K562 (cell line): ENCODE data around the gene KIF18B. TPM values are rescaled to one million over a fixed set of nuclear protein-coding genes. Genes with fewer than 3 reads are reported as not detected.

Experiments used
- CHCHD3 ChIP-seq: fragments of 250-450 bp; sonication (Bioruptor Pico); IDR thresholded peaks from 2 replicates; pipeline ENCODE4 v2.1.2; 2022; ENCODE audit warnings: mild to moderate bottlenecking
- DMBX1 ChIP-seq: fragments of 250-450 bp; sonication (Bioruptor Pico); IDR thresholded peaks from 2 replicates; pipeline ENCODE4 v1.8.0; 2022; ENCODE audit warnings: inconsistent platforms, mild to moderate bottlenecking, moderate library complexity, borderline replicate concordance
- E2F1 ChIP-seq: sonication (generic); formaldehyde crosslinking; IDR thresholded peaks from 2 replicates; pipeline ENCODE4 v1.8.1; 2023; ENCODE audit warnings: mild to moderate bottlenecking, missing genetic modification reagents, moderate library complexity
- ELK1 ChIP-seq: sonication (generic); formaldehyde crosslinking; IDR thresholded peaks from 2 replicates; pipeline ENCODE4 v1.8.1; 2022; ENCODE audit warnings: missing genetic modification reagents
- FOXA3 ChIP-seq, 2 experiments: fragments of 450-650 bp in 1 of 2; sonication (generic) in 1 of 2; formaldehyde crosslinking; IDR thresholded peaks in 1 of 2; conservative IDR thresholded peaks in 1 of 2; 2 replicates each; pipeline versions ENCODE4 v1.4.0 to v1.8.0; 2020 to 2022; ENCODE audit warnings: mild to moderate bottlenecking in 2 of 2, missing genetic modification reagents in 1 of 2
- GATA2 ChIP-seq: sonication (generic); formaldehyde crosslinking; IDR thresholded peaks from 2 replicates; pipeline ENCODE4 v1.4.0; 2020; ENCODE audit warnings: mild to moderate bottlenecking, missing genetic modification reagents
- GATAD2A ChIP-seq: fragments of 450-650 bp; IDR thresholded peaks from 2 replicates; pipeline ENCODE4 v1.6.1; 2017
- HBP1 ChIP-seq: fragments of 450-650 bp; formaldehyde crosslinking; IDR thresholded peaks from 2 replicates; pipeline ENCODE4 v1.4.0; 2022; ENCODE audit warnings: missing genetic modification characterization
- NCOA1 ChIP-seq: fragments of 450-650 bp; IDR thresholded peaks from 2 replicates; pipeline ENCODE4 v1.6.1; 2016; ENCODE audit warnings: low read depth
- NFIC ChIP-seq: fragments of 450-650 bp; IDR thresholded peaks from 2 replicates; pipeline ENCODE4 v1.6.1; 2017; ENCODE audit warnings: mild to moderate bottlenecking, inconsistent platforms
- POLR2AphosphoS2 ChIP-seq: IDR thresholded peaks from 2 replicates; pipeline ENCODE4 v1.6.1; 2012; ENCODE audit warnings: low read length, improper control_type of control experiment
- RBBP5 ChIP-seq: fragments of 200-600 bp; sonication (generic); IDR thresholded peaks from 2 replicates; pipeline ENCODE4 v1.6.1; 2012; ENCODE audit warnings: borderline replicate concordance, mild to moderate bottlenecking, low read length, control low read depth, inconsistent platforms; ENCODE audit not compliant: insufficient read depth, poor library complexity, severe bottlenecking
- RBM34 ChIP-seq: fragments of 200-400 bp; formaldehyde crosslinking; IDR thresholded peaks from 2 replicates; pipeline ENCODE4 v1.6.1; 2018; ENCODE audit warnings: low read length, borderline replicate concordance; ENCODE audit not compliant: insufficient read depth
- SREBF2 ChIP-seq: sonication (generic); formaldehyde crosslinking; IDR thresholded peaks from 2 replicates; pipeline ENCODE4 v1.4.0; 2020; ENCODE audit warnings: mild to moderate bottlenecking, missing genetic modification reagents
- ZNF316 ChIP-seq: fragments of 450-650 bp; IDR thresholded peaks from 2 replicates; pipeline ENCODE4 v1.6.1; 2016
- ZNF395 ChIP-seq: fragments of 200-800 bp; sonication (Bioruptor generic); IDR thresholded peaks from 2 replicates; pipeline ENCODE4 v1.6.1; 2017; ENCODE audit warnings: missing genetic modification characterization, missing compliant biosample characterization
- ZNF431 ChIP-seq: sonication (generic); formaldehyde crosslinking; IDR thresholded peaks from 2 replicates; pipeline ENCODE4 v1.8.0; 2022; ENCODE audit warnings: mild to moderate bottlenecking, missing genetic modification reagents
- ZNF511 ChIP-seq: sonication (generic); formaldehyde crosslinking; IDR thresholded peaks from 2 replicates; pipeline ENCODE4 v1.8.0; 2022; ENCODE audit warnings: mild to moderate bottlenecking, missing genetic modification reagents
- ZNF740 ChIP-seq, 3 experiments: fragments of 200-800 bp in 1 of 3; sonication (Bioruptor generic) in 1 of 3; sonication (generic) in 1 of 3; formaldehyde crosslinking in 1 of 3; IDR thresholded peaks; 2 replicates each; pipeline versions ENCODE4 v1.6.1 to v1.8.0; 2016 to 2022; ENCODE audit warnings: mild to moderate bottlenecking in 2 of 3, missing compliant biosample characterization in 2 of 3, missing genetic modification characterization in 2 of 3, missing genetic modification reagents in 1 of 3
- polyA plus RNA-seq, 8 experiments: library from polyadenylated mRNA; depleted of rRNA in 4 of 8; stranded (reverse) in 5 of 8; unstranded in 3 of 8; fragments of >200 nt; fragmentation: Nextera tagmentation in 2 of 8; fragmentation: Illumina TruSeq in 1 of 8; extraction: Ambion mirVana in 2 of 8; extraction: Trizol in 1 of 8; gene quantifications; 2 replicates each; pipeline versions ENCODE4 v1.2.1 to v1.2.3, GENCODE V29; 2011 to 2014; ENCODE audit warnings: inconsistent platforms in 1 of 8, missing spikeins in 1 of 8
- total RNA-seq, 7 experiments: library from RNA; depleted of rRNA in 6 of 7; stranded (reverse); fragments of >200 nt in 6 of 7; fragmentation: Illumina TruSeq in 2 of 7; extraction: Trizol in 2 of 7; gene quantifications; 2 replicates each; pipeline versions ENCODE4 v1.2.1 to v1.2.3, GENCODE V29; 2011 to 2021; ENCODE audit warnings: low replicate concordance in 1 of 7

The KIF18B gene
- total and polyA plus RNA-seq, 9 of the 15 experiments (the other 6 are each of a cell fraction or from before 2014, with no cell fraction given): 2.0 to 42.8 (median 13.2) TPM

GRCh38 chr17:44899074-44899782, 48.3 kb downstream of the KIF18B start, which contains the start of gene EFTUD2 (continued):
- TF ChIP-seq GATAD2A (no peak), HBP1 (CRISPR knock-in tag) (peak; percentile 71; the same call in 1 of the 2 replicates), E2F1 (CRISPR knock-in tag) (0 out of 2 replicates have a peak, but pooled peaks have one; percentile 42), CHCHD3 (CRISPR knock-in tag) (no peak), ZNF740 (CRISPR knock-in tag; IDR thresholded peaks at IDR 0.05) (no peak), ZNF740 (tag; IDR thresholded peaks at IDR 0.05) (no peak), POLR2AphosphoS2 (no peak), FOXA3 (CRISPR knock-in tag; conservative IDR thresholded peaks at IDR 0.05 in 1 of 2, IDR thresholded peaks at IDR 0.05 in 1 of 2) (peak in 1 of 2 experiments; percentile 72; a peak in 1 of 4 replicates), ZNF395 (no peak), DMBX1 (CRISPR knock-in tag) (no peak), ZNF511 (CRISPR knock-in tag) (peak; percentile 48; the same call in 1 of the 2 replicates), ZNF431 (CRISPR knock-in tag) (peak; percentile 54; the same call in 1 of the 2 replicates), RBBP5 (peak; percentile 98), ELK1 (CRISPR knock-in tag) (no peak), NFIC (no peak; the same call in 1 of the 2 replicates), GATA2 (CRISPR knock-in tag) (no peak), SREBF2 (CRISPR knock-in tag) (no peak), NCOA1 (peak; percentile 72; the same call in 1 of the 2 replicates), RBM34 (no peak), ZNF316 (no peak)
